Activated naive CD4-positive, alpha-beta T cell treated with anti-CD3 and anti-CD28 coated beads, Interleukin-2, amount 50 U/mL, for 72 hours (primary cell): Measurements from ENCODE around the gene CBFB. TPM values are rescaled to one million over a fixed set of nuclear protein-coding genes. Genes with fewer than 3 reads are reported as not detected.

ENCODE experiments used
- ATAC-seq, 2 donors: fragments of 150-1000 bp; cut with Tn5 transposase; 2 replicates each; pipeline ENCODE4 v1.10.0; 2021; ENCODE audit warnings: mild to moderate bottlenecking in 2 of 2, moderate library complexity in 2 of 2
- DNase-seq, 2 donors: peaks; one replicate each; pipeline ENCODE4 v3.0.0; 2021 to 2022; ENCODE audit warnings: low spot score in 2 of 2
- H3K27ac Mint-ChIP-seq, 2 donors: one replicate each; pipeline ENCODE4 v1.8.0; 2022; ENCODE audit warnings: mild to moderate bottlenecking in 2 of 2, mixed read lengths in 2 of 2
- H3K36me3 Mint-ChIP-seq, 2 donors: one replicate each; pipeline ENCODE4 v1.8.0; 2022; ENCODE audit warnings: mixed read lengths in 2 of 2
- H3K9me3 Mint-ChIP-seq, 2 donors: one replicate each; pipeline ENCODE4 v1.8.0; 2022; ENCODE audit warnings: mixed read lengths in 2 of 2
- total RNA-seq, 2 donors: library from RNA; stranded (reverse); gene quantifications; one replicate each; pipeline ENCODE4 v1.2.3, GENCODE V29; 2022

The CBFB gene
- total RNA-seq, 2 donors from 2014 or later, result 119 to 124 TPM

DNA sequence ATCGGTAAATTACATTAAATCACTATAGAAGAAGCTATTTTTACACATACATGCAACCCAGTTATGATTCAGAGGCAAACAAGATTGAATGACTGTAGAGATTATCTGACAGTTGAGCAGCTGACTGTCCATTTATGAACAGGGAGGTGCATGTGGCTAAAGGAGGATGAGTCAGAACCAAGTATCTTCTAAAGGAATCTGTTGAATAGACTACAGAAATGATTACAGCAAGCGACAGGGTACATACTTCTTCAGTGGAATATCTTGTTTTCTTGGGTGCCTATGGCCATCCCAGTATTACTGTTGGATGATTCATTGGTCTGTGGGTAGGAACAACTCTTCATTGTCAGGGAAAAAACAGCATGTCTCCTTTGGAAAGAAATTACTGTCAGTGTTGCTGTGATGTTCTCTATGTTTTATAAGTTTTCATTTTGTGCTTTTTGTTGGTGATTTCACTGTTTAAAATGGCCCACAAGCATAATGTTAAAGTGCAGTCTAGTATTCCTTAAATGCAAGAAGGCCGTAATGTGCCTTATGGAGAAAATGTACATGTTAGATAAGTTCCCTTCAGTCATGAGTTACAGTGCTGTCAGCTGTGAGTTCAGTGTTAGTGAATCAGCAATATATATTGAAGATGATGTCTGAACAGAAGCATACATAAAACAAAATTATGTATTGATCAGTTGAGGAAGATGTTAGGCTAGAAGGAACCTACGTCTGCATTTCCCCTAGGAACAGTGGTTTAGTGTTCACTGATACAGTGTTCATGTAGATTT, 27.0 kb downstream of the CBFB start:
- DNase-seq (peak in 1 of 2 donors; percentile 22), ATAC-seq (peak; percentile 92 to 94)
- Mint-ChIP-seq H3K36me3 (peaks cover 7 to 22% of the 10 kb centered on the region in 2 donors), H3K9me3 (no peaks in the 10 kb centered on the region), H3K27ac (peak overlapping the region; percentile 93 to 96)

GRCh38 chr16:67063008-67063407, 34.1 kb downstream of the CBFB start:
- DNase-seq, result no peak
- Mint-ChIP-seq H3K27ac (peak overlapping the region in 1 of 2 donors; percentile 1), H3K9me3 (no peaks in the 10 kb centered on the region), H3K36me3 (peaks cover 7 to 25% of the 10 kb centered on the region in 2 donors)
- peak; percentile 26 to 74 for ATAC-seq

DNA sequence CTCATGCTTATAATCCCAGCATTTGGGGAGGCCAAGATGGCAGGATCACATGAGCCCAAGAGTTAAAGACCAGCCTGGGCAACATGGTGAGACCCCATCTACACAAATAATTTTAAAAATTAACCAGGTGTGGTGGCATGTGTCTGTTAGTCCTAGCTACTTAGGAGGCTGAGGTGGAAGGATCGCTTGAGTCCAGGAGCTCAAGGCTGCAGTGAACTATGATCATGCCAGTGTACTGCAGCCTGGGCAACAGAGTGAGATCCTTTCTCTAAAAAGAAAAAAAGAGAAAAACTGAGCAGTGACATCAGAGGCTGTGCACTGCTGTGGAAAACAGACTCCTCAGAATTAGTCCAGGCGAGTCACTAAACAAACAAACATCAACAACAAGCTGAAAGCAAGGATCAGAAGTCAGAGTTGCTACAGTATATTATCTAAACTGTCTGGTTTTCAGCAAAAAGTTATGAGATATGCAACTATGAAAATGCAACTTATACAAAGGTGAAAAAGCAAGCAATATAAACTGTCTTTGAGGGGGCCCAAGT, 39.3 kb downstream of the CBFB start:
- ATAC-seq (no peak), DNase-seq (no peak)
- peaks cover 15 to 17% of the 10 kb centered on the region in 2 donors for H3K36me3 Mint-ChIP-seq
- H3K27ac Mint-ChIP-seq, result no peak overlapping the region
- no peaks in the 10 kb centered on the region for H3K9me3 Mint-ChIP-seq

DNA sequence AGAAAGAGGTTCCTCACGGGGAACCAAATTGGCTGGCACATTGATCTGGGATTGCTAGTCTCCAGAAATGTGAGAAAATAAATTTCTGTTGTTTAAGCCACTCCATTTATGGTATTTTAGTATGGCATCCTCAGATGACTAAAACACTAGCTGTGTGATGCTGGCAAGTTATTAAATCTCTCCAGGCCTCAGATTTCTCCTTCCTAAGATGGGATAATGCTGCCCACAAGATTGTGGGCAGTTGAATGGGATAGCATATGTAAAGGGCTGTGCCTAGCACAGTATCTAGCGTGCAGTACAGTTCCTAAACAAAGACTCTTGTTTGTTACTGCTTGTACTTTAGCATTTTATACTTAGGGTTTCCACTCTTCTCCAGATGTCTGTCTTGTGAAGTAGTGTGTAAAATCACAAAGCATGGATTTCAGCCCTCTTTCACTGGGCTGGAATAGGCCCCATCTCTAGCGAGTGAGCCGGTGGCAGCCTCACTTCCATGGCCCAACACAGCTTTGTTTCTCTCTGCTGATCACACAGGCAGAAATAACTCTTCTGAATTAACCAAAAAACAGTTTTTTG, 42.6 kb downstream of the CBFB start:
- no peak for DNase-seq
- Mint-ChIP-seq H3K9me3 (no peaks in the 10 kb centered on the region), H3K27ac (peak overlapping the region in 1 of 2 donors; percentile 81), H3K36me3 (peaks cover 15 to 17% of the 10 kb centered on the region in 2 donors)
- ATAC-seq, result no peak

GRCh38 chr16:67075331-67075730, 46.4 kb downstream of the CBFB start:
- ATAC-seq (no peak), DNase-seq (no peak)
- Mint-ChIP-seq H3K9me3 (no peaks in the 10 kb centered on the region), H3K36me3 (no peaks in the 10 kb centered on the region), H3K27ac (peak overlapping the region in 1 of 2 donors; percentile 44)

DNA sequence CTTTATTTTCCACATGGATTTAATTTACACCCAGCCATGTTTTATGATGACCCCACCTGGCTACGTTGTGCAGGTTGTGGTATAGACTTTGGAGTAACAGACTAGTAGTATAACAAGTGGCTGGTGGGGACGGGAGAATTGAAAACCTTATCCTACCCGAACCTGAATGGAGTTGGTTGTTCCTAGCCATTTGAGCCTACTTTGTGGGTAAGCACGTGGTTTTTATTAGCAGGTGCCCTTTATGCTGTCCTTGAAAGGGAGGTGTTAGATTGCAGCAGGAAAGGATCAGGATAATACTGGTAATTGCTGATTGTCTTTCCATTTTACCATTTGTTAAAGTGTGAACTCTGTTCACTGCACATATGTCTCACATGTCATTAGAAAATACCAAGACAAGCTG, 48.9 kb downstream of the CBFB start:
- ATAC-seq (no peak), DNase-seq (no peak)
- Mint-ChIP-seq H3K9me3 (no peaks in the 10 kb centered on the region), H3K27ac (no peak overlapping the region), H3K36me3 (peaks cover 0 to 6% of the 10 kb centered on the region in 2 donors)

GRCh38 chr16:67082100-67082499, 53.2 kb downstream of the CBFB start:
- ATAC-seq (no peak), DNase-seq (no peak)
- Mint-ChIP-seq H3K36me3 (peaks cover 0 to 12% of the 10 kb centered on the region in 2 donors), H3K9me3 (no peaks in the 10 kb centered on the region), H3K27ac (no peak overlapping the region)

DNA sequence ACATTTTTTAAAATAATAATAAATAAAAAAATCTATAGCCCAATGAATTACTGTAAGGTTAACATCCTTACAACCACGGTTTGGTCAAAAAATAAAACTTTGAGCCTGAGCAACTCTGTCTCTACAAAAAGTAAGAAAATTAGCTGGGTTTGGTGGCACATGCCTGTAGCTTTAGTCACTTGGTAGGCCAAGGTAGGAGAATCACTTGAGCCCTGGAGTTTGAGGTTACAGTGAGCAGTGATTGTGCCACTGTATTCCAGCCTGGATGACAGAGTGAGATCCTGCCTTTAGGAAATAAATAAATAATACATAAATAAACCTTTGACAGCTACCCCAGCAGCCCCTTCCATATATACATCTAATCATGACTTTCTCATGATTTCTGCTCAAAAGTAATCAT, 53.9 kb downstream of the CBFB start:
- H3K36me3 Mint-ChIP-seq, result peaks cover 0 to 12% of the 10 kb centered on the region in 2 donors
- no peak overlapping the region for H3K27ac Mint-ChIP-seq
- no peak for ATAC-seq
- DNase-seq, result no peak
- no peaks in the 10 kb centered on the region for H3K9me3 Mint-ChIP-seq

DNA sequence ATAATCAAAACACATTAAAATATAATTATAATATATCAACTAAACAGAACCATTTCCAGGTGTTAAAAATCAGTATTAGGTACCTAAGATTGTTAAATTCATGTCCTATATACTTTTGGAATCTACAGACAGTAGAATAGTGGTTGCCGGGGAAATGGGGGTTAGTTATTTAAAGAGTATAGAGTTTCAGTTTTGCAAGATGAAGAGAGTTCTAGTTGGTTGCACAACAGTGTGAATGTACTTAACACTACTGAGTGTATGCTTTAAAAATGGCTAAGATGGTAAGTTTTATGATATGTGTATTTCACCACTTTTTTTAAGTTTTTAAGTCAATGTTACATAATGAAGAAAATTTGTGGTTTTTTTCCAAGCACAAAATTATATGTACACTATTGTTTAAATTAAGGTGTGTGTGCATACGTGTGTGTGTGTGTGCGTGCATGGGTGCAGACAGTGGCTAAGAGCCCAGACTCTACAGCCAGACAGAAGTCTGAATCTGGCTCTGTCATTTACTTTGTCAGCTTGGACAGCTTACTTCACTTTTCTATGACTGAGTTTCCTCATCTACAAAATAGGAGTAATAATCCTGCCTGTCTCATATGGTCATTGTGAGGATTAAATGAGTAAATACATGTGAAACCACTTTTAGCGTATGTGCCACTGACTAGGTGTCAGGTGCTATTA, 55.5 kb downstream of the CBFB start:
- Mint-ChIP-seq H3K36me3 (peaks cover 0 to 12% of the 10 kb centered on the region in 2 donors), H3K27ac (no peak overlapping the region), H3K9me3 (no peaks in the 10 kb centered on the region)
- DNase-seq (no peak), ATAC-seq (peak in 1 of 2 donors; percentile 37)

DNA sequence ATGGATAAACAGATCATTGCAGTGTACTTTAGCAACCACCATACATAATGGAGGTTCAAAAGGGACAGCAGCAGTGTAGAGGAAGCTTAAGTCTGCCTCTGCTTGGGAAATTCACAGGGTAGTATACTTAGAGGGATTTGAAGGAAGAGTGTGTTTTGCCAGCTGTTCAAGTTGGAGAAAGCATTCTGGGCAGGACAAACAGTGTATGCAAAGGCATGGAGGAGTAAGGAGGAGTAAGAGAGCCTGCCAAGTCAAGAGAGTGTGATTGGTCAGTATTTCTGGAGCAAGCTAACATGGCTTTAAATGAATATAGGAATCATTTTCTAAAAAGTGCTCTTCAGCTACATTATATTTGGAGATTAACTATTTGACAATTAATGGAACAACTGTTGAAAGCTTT, 57.9 kb downstream of the CBFB start:
- no peaks in the 10 kb centered on the region for H3K9me3 Mint-ChIP-seq
- ATAC-seq (no peak), DNase-seq (no peak)
- peak overlapping the region in 1 of 2 donors; percentile 18 for H3K27ac Mint-ChIP-seq
- peaks cover 0 to 6% of the 10 kb centered on the region in 2 donors for H3K36me3 Mint-ChIP-seq

DNA sequence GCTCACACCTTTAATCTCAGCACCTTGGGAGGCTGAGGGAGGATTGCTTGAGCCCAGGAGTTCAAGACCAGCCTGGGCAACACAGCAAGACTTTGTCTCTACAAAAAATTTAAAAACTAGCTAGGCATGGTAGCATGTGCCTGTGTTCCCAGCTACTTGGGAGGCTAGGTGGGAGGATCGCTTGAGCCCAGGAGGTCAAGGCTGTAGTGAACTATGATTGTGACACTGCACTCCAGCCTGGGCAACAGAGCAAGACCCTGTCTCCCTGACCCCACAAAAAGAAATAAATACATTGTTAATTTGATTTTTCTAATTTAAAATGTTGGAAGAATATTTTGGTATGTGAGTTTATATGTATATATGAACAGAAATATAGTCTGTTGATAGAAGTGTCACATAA, 58.3 kb downstream of the CBFB start:
- Mint-ChIP-seq H3K27ac (no peak overlapping the region), H3K9me3 (no peaks in the 10 kb centered on the region), H3K36me3 (peaks cover 0 to 6% of the 10 kb centered on the region in 2 donors)
- DNase-seq (no peak), ATAC-seq (no peak)

- H3K36me3 Mint-ChIP-seq, result peaks cover 0 to 6% of the 10 kb centered on the region in 2 donors
- no peak for ATAC-seq
- no peak for DNase-seq
- no peak overlapping the region for H3K27ac Mint-ChIP-seq
- H3K9me3 Mint-ChIP-seq, result no peaks in the 10 kb centered on the region
These were observed 58.9 kb downstream of the CBFB start for GRCh38 chr16:67087803-67088202.

GRCh38 chr16:67088551-67088950, 59.6 kb downstream of the CBFB start:
- Mint-ChIP-seq H3K9me3 (no peaks in the 10 kb centered on the region), H3K27ac (no peak overlapping the region), H3K36me3 (peaks cover 0 to 6% of the 10 kb centered on the region in 2 donors)
- no peak for DNase-seq
- ATAC-seq, result no peak

- H3K9me3 Mint-ChIP-seq, result no peaks in the 10 kb centered on the region
- H3K36me3 Mint-ChIP-seq, result peaks cover 0 to 6% of the 10 kb centered on the region in 2 donors
- ATAC-seq, result no peak
- DNase-seq, result no peak
- no peak overlapping the region for H3K27ac Mint-ChIP-seq
These were observed 60.2 kb downstream of the CBFB start for GRCh38 chr16:67089101-67089500.

GRCh38 chr16:67091906-67092566, 63.1 kb downstream of the CBFB start:
- DNase-seq, result no peak
- ATAC-seq, result peak; percentile 84
- no peaks in the 10 kb centered on the region for H3K9me3 Mint-ChIP-seq
- peak overlapping the region; percentile 42 to 78 for H3K27ac Mint-ChIP-seq
- no peaks in the 10 kb centered on the region for H3K36me3 Mint-ChIP-seq

DNA sequence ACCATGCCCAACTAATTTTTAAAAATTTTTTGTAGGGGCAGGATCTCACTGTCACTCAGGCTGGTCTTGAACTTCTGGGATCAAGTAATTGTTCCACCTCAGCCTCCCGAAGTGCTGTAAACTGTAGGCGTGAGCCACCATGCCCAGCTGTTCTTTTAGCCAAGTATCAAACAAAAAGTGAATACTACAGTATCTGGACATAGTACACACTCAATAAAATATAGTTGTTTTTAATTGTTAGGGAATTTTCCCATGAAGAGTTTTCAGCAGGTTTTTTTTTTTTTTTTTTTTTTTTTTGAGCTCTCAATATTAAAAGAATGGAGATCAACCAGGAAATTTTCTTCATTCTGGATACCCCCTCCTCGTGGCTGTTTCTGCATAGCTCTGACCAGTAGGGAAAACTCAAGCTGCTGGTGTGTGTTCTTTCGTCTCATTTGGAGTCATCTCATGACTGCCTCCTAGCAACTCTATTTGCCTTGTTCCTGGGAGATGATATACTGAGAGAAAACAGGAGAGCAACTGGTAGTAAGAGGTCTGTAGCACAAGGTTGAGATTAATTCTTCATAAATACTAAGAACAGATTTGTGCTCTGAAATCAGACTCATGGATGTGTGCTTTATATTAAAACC, 64.3 kb downstream of the CBFB start:
- Mint-ChIP-seq H3K36me3 (no peaks in the 10 kb centered on the region), H3K27ac (peak overlapping the region in 1 of 2 donors; percentile 22), H3K9me3 (no peaks in the 10 kb centered on the region)
- ATAC-seq (no peak), DNase-seq (no peak)
